LoVo (cell line): ENCODE data around the gene NOMO2.
"Not testable (repeated sequence)": the region's sequence is repeated elsewhere in the genome, so short reads cannot be mapped to it uniquely, and the experiment has no call there.

Experiments used
- DNase-seq: peaks from one replicate; pipeline ENCODE4 v3.0.0-alpha.2; 2016; ENCODE audit warnings: low spot score

NOMO2 gene, protein sequence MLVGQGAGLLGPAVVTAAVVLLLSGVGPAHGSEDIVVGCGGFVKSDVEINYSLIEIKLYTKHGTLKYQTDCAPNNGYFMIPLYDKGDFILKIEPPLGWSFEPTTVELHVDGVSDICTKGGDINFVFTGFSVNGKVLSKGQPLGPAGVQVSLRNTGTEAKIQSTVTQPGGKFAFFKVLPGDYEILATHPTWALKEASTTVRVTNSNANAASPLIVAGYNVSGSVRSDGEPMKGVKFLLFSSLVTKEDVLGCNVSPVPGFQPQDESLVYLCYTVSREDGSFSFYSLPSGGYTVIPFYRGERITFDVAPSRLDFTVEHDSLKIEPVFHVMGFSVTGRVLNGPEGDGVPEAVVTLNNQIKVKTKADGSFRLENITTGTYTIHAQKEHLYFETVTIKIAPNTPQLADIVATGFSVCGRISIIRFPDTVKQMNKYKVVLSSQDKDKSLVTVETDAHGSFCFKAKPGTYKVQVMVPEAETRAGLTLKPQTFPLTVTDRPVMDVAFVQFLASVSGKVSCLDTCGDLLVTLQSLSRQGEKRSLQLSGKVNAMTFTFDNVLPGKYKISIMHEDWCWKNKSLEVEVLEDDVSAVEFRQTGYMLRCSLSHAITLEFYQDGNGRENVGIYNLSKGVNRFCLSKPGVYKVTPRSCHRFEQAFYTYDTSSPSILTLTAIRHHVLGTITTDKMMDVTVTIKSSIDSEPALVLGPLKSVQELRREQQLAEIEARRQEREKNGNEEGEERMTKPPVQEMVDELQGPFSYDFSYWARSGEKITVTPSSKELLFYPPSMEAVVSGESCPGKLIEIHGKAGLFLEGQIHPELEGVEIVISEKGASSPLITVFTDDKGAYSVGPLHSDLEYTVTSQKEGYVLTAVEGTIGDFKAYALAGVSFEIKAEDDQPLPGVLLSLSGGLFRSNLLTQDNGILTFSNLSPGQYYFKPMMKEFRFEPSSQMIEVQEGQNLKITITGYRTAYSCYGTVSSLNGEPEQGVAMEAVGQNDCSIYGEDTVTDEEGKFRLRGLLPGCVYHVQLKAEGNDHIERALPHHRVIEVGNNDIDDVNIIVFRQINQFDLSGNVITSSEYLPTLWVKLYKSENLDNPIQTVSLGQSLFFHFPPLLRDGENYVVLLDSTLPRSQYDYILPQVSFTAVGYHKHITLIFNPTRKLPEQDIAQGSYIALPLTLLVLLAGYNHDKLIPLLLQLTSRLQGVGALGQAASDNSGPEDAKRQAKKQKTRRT

DNA sequence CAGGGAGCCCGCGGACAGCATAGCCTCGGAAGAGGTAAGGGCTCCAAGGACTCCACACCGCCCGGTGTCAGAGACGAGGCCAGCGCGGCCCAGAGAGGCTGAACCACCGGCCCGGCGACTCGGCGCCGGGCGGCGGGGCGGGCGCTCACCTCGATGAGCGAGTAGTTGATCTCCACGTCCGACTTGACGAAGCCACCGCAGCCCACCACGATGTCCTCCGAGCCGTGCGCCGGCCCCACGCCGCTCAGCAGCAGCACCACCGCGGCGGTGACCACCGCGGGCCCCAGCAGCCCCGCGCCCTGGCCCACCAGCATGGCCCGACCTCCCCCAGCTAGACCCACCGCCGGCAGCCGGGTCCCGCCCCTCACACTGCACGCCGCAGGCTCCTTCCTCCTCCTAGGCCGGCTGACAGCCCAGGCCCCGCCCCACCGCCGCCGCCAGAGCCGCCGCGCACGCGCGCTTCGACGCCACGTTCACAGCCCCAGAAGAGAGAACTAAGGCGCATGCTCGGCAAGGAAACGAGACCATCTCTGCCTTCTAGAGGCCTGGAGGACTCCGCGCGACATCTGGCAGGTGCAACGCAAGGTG is at the start of gene NOMO2:
NOMO2 (minus strand) TSS at position 371 of the 588 bp plus-strand sequence; CDS start at position 314, 57 bp downstream.
- DNase-seq: not testable (repeated sequence)

DNA sequence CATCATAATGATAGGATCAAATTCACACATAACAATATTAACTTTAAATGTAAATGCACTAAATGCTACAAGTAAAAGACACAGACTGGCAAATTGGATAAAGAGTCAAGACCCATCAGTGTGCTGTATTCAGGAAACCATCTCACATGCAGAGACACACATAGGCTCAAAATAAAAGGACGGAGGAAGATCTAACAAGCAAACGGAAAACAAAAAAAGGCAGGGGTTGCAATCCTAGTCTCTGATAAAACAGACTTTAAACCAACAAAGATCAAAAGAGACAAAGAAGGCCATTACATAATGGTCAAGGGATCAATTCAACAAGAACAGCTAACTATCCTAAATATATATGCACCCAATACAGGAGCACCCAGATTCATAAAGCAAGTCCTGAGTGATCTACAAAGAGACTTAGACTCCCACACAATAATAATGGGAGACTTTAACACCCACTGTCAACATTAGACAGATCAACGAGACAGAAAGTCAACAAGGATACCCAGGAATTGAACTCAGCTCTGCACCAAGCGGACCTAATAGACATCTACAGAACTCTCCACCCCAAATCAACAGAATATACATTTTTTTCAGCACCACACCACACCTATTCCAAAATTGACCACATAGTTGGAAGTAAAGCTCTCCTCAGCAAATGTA is 48.4 kb upstream of the NOMO2 start:
- DNase-seq: not testable (repeated sequence)

DNA sequence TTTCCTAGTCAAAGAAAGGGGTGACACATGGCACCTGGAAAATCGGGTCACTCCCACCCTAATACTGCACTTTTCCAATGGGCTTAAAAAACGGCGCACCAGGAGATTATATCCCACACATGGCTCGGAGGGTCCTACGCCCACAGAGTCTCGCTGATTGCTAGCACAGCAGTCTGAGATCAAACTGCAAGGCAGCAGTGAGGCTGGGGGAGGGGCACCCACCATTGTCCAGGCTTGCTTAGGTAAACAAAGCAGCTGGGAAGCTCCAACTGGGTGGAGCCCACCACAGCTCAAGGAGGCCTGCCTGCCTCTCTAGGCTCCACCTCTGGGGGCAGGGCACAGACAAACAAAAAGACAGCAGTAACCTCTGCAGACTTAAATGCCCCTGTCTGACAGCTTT is 46.4 kb upstream of the NOMO2 start:
- not testable (repeated sequence) for DNase-seq

DNA sequence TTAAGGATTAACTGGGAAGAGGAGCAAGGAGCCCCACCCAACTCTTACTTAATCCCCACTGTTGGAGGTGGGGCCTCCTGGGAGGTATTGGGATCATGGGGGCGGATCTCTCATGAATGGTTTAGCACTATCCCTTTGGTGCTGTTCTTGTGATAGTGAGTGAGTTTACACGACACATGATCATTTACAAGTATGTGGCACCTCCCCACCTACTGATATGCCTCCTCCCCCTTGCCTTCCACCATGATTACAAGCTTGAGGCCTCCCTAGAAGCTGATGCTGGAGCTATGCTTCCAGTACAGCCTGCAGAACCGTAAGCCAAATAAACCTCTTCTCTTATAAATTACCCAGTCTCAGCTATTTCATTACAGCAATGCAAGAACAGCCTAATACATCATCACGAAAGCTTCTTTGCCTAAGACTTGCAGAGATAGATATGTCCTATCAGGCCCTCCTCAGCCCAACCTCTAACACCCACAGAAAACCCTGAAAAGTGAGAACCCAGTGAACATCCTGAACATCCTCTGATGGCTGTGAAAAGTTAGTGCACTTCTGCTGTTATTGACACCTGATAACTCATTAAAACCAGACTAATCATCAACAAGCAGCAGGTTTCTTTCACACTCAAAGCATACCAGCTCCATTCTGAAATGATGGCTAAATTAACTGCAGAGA is 41.8 kb upstream of the NOMO2 start:
- DNase-seq: not testable (repeated sequence)

DNA sequence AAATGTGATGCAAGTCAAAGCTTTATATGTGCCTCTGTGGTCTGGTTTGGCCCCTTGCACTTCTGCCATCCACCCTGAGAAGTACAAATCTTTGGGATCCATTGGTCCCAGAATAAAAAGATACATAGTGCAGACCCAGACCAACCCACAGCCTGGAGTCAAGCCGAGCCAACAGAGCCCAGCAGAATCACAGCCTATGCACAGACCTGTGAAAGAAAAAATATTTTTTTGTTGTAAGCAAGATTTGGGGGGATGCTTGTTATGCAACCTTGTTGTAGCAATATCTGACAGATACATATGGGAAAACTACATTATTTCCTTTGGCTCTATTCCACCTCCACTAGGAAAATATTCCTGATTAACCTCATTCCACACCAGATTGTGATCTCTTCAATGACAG is 36.7 kb upstream of the NOMO2 start:
- DNase-seq: not testable (repeated sequence)

DNA sequence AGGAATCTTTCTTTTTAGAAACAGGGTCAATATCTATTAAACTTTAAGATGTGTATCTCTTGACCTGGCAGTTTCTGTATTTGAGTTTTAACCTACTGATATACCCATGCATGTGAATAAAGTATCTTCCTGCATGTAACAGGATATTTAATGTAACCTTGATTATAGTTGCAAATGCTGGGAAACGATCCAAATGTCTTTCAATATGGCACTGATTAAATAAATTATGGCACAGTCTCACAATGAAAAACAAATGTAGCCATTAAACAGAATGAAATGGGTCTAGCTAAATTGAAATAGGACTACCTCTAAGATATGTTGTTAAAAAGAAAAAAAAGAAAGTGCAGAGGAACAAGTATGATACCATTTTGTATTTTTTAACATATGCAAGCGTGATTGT is 35.8 kb upstream of the NOMO2 start:
- DNase-seq: not testable (repeated sequence)

DNA sequence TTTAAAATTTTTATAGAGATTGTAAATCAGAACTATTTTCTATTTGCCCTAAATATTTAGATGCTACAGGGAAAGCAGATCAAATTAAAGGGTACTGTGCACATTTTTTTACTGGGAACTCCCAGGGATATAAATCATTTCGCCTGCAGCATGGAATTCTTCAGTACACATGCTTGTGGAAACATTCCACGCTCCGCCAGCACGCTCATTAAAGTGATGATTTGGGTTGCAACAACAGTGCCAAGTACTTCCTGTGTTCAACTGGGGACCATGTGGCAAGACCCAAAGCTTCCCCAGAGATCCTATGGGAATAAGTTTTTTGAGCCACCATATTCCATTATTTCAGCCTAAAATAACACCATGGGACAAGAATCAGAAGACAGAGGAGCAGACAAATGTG is 35.4 kb upstream of the NOMO2 start:
- DNase-seq: not testable (repeated sequence)

DNA sequence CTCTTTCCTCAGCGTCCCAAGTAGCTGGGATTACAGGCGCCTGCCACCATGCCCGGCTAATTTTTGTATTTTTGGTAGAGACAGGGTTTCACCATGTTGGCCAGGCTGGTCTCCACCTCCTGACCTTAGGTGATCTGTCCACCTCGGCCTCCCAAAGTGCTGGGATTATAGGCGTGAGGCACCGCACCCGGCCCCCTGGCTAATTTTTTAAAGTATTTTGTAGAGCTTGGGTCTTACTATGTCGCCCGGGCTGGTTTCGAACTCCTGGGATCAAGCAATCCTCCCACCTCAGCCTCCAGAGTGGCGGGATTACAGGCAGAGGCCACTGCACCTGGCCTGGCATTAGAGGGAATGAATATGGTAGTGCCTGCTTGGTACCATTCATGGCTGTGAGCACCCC is 33.9 kb upstream of the NOMO2 start:
- not testable (repeated sequence) for DNase-seq

DNA sequence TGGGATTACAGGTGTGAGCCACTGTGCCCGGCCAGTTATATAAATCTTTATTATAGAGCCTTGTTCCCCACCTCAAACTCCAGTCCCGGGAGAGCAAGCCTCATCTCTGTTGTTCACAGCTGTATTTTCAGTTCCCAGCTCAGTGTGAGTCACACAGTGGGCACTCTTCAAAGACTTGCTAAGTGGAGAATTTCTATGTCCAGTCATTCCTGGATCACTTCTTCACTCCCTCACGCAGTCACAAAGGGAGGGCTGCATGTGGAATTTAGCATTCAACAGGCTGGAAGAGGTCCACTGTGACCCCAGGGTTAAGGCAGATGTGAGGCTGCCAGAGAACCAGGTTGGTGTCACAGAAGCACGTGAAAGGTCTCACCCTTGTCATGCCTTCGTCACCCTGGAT is 33.0 kb upstream of the NOMO2 start:
- not testable (repeated sequence) for DNase-seq

DNA sequence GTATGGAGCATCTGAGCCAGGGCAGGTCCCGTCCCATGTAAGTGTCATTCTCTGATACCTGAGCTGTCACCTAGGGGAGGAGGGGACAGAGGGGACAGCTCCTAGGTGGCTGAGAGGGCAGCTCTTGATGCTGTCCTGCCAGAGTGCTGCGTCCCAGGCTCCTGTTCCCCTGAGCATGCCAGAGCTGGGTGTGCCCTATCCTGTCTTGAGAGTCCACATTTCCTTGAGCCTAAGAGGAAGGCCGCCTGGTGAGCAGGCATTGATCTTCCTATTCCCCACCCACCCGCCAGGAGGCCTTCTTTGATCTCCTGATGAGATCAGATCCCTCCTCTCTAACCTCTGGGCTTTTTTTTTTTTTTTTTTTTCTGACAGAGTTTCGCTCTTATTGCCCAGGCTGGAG is 32.0 kb upstream of the NOMO2 start:
- peak; percentile 26 for DNase-seq

DNA sequence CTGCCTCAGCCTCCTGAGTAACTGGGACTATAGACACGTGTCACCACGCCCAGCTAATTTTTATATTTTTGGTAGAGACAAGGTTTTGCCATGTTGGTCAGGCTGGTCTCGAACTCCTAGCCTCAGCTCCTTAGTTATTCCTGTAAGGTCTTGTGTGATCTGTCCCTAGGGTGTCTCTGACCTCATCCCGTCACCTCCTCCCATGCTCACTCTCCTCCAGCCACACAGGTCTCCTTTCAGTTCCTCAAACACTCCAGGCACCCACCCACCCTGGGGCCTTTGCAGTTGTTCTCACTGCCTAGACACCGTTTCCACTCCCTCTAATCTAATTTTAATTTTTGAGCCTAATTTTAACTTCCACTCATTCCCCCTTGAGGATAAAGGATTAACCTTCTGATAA is 31.1 kb upstream of the NOMO2 start:
- DNase-seq: not testable (repeated sequence)

DNA sequence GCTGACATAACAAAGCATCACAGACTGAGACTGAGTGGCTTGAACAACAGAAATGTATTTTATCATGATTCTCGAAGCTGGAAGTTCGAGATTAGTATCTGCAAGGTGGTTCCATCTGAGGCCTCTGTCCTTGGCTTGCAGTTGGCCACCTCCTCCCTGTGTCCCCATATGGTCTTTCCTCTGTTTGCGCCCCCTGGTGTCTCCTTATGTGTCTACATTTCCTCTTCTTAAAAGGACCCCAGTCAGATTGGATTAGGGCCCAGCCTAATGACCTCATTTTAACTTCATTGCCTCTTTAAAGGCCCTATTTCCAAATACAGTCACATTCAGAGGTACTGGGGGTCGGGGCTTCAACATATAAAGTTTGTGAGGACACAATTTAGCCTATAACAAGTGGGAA is 30.0 kb upstream of the NOMO2 start:
- DNase-seq: peak; percentile 1

DNA sequence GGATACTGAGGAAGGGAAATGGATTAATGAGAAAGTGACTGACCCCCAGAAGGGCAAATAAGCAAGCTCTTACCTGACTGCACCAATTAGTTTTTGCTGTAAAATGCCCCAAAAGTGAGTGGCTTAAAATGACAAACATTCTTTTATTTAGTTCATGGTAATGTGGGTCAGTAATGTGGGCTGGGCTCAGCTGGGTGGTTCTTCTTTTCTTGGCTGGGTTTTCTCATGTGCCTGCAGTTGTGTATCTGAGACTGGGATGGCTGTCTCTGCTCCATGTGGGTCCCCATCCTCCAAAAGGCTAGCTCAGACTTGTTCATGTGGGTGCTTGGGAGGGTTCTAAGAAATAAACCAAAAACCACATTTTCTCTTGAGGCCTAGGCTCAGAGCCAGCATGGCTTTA is 29.5 kb upstream of the NOMO2 start:
- DNase-seq: not testable (repeated sequence)

DNA sequence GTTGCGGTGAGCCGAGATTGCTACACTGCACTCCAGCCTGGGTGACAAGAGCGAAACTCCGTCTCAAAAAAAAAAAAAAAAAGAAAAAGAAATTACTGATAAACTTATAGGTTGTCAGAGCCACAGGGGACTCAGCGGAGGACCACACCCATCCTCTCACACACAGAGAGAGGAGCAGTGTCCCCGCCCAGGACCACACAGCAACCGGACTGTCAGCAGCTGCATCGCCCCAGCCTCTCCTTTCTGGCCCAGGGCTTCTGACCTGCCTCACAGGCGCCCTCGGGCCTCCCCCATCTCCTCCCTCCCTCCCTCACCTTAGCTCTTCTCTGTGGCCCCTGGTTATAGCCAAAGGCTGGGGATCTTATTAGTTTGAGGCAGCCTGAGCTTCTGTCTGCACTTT is 27.9 kb upstream of the NOMO2 start:
- DNase-seq: not testable (repeated sequence)

DNA sequence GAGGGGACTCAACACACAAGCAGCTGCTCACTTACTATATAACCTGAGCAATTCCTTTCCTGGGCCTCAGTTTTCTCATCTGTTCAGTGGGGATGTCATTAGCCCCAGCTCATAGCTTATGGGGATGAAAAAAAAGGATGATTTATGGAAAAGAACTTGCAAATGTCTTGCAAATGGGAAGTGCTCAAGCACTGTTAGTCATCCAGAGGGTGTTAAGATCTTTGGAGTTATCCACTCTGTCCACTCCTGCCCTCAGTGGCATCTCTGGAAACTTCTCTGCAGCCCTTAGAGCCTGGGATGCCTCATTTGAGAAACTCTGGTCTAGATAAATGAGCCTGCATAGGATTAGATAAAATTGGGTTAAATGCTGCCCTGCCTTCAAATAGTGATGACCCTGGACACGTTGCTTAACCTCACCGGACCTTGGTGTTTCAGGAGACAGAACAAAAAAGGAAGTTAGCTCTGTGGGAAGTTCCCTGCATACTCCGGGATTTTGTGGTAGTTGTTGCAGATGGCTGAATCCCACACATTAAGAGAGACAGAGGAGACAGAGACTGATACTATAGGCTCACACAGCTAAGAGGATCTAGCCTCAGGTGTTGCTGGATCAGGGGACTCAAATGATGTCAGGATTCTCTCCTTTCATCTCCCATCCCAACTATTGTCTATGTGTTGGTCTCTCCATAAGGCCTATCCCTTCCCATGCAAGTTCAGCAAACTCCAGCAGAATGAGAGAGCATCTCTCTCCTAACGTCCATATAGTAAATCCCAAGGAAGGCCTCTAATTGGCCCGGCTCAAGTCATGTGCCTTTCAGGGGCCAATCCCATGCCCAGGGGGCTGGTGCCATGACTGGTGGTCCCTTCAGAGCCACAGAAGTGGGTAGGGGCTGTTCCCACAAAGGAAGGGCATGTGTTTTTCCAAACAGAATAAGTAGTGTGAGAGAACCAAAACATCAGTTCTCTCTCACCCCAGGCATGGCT is 25.0 kb upstream of the NOMO2 start:
- DNase-seq: not testable (repeated sequence)

DNA sequence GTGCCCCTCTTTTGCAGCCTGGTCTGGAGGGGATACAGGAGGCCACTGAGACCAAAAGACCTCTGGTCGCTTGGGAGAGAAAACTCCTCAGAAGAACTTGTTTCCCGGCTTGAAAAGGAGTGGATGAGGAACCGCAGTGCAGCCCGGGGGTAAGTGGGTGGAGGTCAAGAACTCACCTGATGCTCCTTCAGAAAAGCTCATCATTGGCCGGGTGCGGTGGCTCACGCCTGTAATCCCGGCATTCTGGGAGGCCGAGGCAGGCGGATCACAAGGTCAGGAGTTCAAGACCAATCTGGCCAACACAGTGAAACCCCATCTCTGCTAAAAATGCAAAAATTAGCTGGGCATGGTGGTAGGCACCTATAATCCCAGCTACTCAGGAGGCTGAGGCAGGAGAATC is 23.9 kb upstream of the NOMO2 start:
- DNase-seq: not testable (repeated sequence)

DNA sequence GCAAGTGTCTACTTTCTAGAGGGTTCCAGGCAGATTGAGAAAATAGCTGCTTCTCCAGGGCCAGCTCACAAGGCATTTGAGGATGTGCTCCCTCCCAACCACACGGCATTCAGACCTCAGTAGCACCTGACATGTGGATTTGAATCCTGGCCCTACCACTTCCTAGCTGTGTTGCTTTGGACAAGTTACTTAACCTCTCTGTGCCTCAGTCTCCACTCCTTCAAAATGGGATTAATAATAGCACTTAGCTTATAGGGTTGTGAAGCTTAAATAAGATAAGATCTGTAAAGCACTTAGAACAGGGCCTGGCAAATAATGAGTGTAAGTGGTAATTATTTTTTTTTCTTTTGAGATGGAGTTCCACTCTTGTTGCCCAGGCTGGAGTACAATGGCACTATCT is 21.0 kb upstream of the NOMO2 start:
- no peak for DNase-seq

DNA sequence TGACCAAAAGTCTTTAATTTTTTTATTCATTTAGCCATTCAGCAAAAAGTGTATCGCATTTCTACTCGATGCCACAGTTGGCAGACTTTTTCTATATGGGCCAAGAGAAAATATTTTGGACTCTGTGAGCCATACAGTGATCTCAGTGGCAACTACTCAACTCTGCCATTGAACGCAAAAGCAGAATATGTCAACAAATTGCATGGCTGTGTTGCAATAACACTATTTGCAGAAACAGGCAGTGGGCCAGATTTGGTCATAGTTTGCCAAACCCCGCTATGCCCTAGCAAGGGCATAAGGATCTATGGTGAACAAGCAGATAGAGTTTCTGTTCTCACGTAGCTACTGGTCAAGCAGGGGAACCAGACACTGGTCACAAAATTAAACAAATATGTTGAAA is 18.5 kb upstream of the NOMO2 start:
- DNase-seq: not testable (repeated sequence)

DNA sequence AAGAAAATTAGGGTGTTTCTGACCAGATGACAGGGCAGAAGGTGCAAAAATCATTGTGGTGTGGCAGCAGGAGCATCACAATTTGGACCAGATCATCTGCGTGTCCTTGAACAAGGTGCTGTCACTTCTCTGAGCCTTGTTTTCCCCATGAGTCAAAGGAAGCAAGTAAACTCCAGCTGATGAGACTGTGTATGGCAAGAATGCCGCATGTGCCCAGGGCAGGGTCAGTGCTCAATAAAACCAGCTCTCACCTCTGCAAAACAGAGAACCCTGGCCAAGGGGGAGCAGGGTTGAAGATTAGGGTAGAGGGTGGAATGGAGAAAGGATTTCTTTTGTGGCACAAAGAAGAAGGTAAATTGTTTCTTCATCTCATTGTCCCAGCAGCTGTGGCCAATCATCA is 17.4 kb upstream of the NOMO2 start:
- DNase-seq: not testable (repeated sequence)
